SU-DHL-6 (cell line): ENCODE data around the gene EVX2.

Source experiments
- EZH2phosphoT487 ChIP-seq: fragments of 200-600 bp; sonication (generic), shearing (Covaris generic); conservative IDR thresholded peaks from 2 replicates; pipeline ENCODE4 v1.6.1; 2018; ENCODE audit warnings: mild to moderate bottlenecking, antibody characterized with exemption, low read length, moderate library complexity, mixed read lengths
- TF ChIP-seq, protein P1 (sequence below): fragments of 200-600 bp; sonication (generic); IDR thresholded peaks from one replicate; pipeline ENCODE4 v1.5.1; 2017; ENCODE audit warnings: antibody characterized with exemption, mild to moderate bottlenecking, low read length, moderate library complexity; ENCODE audit not compliant: insufficient read depth, poor library complexity, severe bottlenecking

GRCh38 chr2:176074919-176075425 is 8.8 kb downstream of the EVX2 start:
- TF ChIP-seq, protein P1, sequence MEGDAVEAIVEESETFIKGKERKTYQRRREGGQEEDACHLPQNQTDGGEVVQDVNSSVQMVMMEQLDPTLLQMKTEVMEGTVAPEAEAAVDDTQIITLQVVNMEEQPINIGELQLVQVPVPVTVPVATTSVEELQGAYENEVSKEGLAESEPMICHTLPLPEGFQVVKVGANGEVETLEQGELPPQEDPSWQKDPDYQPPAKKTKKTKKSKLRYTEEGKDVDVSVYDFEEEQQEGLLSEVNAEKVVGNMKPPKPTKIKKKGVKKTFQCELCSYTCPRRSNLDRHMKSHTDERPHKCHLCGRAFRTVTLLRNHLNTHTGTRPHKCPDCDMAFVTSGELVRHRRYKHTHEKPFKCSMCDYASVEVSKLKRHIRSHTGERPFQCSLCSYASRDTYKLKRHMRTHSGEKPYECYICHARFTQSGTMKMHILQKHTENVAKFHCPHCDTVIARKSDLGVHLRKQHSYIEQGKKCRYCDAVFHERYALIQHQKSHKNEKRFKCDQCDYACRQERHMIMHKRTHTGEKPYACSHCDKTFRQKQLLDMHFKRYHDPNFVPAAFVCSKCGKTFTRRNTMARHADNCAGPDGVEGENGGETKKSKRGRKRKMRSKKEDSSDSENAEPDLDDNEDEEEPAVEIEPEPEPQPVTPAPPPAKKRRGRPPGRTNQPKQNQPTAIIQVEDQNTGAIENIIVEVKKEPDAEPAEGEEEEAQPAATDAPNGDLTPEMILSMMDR = no peak
- no peak for TF ChIP-seq EZH2phosphoT487
